Epithelial cell of alveolus of lung (primary cell): Measurements from ENCODE around the gene PRKRIP1. TPM values are rescaled to one million over a fixed set of nuclear protein-coding genes. Genes with fewer than 3 reads are reported as not detected.

ENCODE experiments used
- total RNA-seq: library from RNA; depleted of rRNA; stranded (reverse); fragments of >200 nt; gene quantifications from 2 replicates; pipeline ENCODE4 v1.2.1, GENCODE V29; 2015

PRKRIP1 gene, protein sequence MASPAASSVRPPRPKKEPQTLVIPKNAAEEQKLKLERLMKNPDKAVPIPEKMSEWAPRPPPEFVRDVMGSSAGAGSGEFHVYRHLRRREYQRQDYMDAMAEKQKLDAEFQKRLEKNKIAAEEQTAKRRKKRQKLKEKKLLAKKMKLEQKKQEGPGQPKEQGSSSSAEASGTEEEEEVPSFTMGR
- 15.4 and 22.0 TPM in 2 replicates for total RNA-seq

DNA sequence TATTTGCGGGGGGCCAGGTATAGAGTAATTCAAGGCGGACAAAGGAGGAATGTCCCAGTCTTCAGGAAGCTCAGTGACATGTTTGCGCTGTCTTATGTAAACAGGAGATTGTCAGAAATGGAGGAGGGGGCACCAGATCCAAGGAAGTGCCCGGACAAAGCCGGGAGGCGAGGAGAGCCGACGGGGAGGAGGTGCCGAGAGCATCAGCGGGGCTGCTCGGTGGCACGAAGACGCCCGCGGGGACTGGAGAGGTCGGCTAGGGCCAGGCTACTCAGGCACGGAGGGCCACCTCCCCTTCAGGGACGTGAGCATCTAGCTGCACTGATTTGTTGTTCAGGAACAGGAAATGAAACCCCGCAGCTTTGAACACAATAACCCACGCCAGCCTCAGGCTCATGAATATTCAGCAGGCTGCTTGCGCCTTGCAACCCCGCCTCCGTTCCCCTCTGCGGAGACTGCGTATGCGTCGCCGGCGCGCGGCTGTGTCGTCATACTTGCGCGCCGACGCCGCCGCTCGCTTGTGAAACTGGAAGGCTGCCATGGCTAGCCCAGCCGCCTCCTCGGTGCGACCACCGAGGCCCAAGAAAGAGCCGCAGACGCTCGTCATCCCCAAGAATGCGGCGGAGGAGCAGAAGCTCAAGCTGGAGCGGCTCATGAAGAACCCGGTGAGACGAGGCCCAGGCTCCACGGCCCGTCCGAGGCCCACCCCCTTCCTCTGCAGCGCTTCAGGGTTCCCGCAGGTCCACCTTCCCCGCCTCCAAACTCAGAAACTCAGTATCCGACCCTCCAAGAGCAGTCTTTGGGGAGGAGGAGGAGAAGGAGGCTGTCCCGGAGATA lies at the start of gene PRKRIP1:
PRKRIP1 (plus strand) TSS at position 491 of the 837 bp plus-strand sequence; CDS start at position 540, 49 bp downstream.

DNA sequence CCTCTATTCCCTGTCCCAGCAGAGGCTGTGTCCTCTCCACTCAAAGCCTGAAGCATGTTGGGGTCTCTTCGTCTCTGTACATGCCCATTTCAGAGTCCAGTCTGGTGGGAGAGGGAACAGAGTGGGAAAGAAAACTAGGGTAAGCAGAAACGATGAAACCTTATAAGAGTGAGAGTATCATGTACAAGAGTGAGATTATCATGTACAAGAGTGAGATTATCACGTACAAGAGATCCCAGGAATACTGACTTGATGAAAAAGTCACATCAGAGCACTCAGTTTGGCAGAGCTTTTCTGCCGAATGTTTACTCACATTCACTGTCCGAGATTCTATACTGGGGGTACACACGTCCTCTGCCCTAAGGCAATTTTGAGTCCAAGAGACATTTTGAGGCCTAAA lies 39.8 kb upstream of the PRKRIP1 start, which contains the start of gene SPDYE6:
SPDYE6 (minus strand) TSS at position 101 of the 400 bp plus-strand sequence. CDS start 421 bp downstream, outside the sequence.

DNA sequence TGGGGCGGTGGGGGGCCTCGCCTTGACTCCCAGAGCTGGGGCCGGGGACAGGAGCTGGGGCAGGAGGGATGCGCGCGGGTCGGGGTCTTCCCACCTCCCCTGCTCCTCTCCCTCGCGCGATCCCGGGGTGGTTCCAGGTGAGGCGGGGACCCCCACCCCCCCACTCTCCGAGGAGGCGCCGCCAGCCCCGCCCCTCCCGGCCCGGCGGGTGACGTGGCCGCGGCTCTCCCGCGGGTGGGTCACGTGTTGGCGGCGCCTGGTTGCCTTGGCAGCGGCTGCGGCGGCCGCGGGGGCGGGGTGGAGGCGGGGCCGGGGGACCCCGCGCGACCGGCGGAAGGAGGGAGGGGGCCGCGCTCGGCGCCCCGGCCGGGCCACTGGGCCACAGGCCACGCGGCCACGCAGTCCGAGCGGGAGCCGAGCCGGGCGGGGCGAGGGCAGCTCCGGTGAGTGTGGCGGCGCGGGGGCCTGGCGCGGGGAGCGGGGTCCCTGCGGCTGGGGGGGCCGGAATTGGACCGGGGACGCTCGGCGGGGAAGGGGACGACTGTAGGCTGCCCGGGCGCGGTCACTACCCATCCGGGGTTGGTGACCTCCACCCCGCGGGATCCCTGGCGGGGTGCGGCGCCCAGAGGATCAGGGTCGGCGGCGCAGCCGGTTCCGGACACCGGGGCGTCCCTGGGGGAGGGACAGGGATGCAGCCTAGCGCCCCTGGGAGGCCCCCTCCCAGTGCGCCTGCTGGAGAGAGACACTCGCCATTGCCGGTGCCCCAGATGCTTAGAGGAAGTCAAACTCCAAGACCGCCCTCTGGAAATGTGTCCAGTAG lies 37.3 kb downstream of the PRKRIP1 start, which contains the start of gene ORAI2:
ORAI2 (plus strand) TSS at position 357 of the 820 bp plus-strand sequence. CDS start 5,382 bp downstream, outside the sequence.

DNA sequence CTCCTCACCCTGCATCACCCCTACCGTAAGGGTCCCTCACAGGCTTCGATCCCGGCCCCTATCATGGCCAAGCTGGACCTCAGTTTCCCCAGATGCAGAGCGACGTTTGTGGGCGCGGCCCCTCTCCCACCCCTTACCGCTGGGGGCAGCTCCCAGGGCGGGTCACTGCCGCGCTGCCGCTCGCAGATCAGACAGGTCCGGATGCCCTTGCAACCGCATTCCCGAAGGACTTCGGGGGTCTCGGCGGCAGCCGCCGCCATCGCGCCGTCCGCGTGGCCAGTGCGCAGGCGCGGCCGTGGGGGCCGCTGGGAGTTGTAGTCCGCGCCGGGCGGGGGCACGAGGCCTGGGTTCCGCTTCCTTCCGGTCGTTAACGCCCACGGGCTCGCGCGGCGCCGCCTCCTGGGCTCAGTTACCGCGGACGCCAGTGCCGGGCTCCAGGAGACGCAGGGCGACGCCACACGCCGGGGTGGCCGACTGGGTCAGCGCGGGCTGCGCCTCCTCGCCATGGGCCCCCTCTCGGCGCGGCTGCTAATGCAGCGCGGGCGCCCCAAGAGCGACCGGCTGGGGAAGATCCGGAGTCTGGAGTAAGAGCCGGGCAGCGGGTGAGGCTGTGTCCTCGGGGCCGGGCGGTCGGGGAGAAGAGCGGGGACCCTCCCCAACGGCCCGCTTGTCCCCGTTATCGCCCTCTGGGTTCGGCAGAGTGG lies 68.6 kb downstream of the PRKRIP1 start, which contains the start of the genes ALKBH4 and LRWD1:
ALKBH4 (minus strand) TSS at position 287 of the 704 bp plus-strand sequence; CDS start at position 260, 27 bp downstream.
LRWD1 (plus strand) TSS at position 408 of the 704 bp plus-strand sequence; CDS start at position 505, 97 bp downstream.

Other genes with a start within 250 kb of the PRKRIP1 start
- 1.1 and 7.0 TPM in 2 replicates for gene SH2B2, start 109.5 kb upstream of the PRKRIP1 start, total RNA-seq
- gene SPDYE6, start 39.9 kb upstream of the PRKRIP1 start, total RNA-seq, result not detected in 2 replicates
- gene ORAI2, start 37.2 kb downstream of the PRKRIP1 start, total RNA-seq, result 37.0 and 42.7 TPM in 2 replicates
- 25.6 and 25.7 TPM in 2 replicates for gene ALKBH4, start 68.5 kb downstream of the PRKRIP1 start, total RNA-seq
- gene LRWD1, start 68.6 kb downstream of the PRKRIP1 start, total RNA-seq, result 10.2 and 17.0 TPM in 2 replicates
- 28.1 and 42.3 TPM in 2 replicates for gene POLR2J, start 82.6 kb downstream of the PRKRIP1 start, total RNA-seq
- gene RASA4B, start 121.4 kb downstream of the PRKRIP1 start, total RNA-seq, result 2.1 and 2.6 TPM in 2 replicates
- not detected in 2 replicates for gene UPK3BL2, start 147.3 kb downstream of the PRKRIP1 start, total RNA-seq
- gene SPDYE2, start 154.9 kb downstream of the PRKRIP1 start, total RNA-seq, result not detected in 2 replicates
- gene POLR2J3, start 176.2 kb downstream of the PRKRIP1 start, total RNA-seq, result 2.8 and 30.8 TPM in 2 replicates
- 1.6 and 12.4 TPM in 2 replicates for gene RASA4, start 220.4 kb downstream of the PRKRIP1 start, total RNA-seq
- gene UPK3BL1, start 246.4 kb downstream of the PRKRIP1 start, total RNA-seq, result 8.9 and 15.9 TPM in 2 replicates